GM23248 (cell line): Measurements from ENCODE around the gene FCER1G.

Experiments used
- EZH2 ChIP-seq: fragments of 200-600 bp; sonication (generic); IDR thresholded peaks from 2 replicates; pipeline ENCODE4 v1.6.1; 2018; ENCODE audit warnings: antibody characterized with exemption, mild to moderate bottlenecking; ENCODE audit not compliant: insufficient read depth, poor library complexity, severe bottlenecking
- EZH2phosphoT487 ChIP-seq: fragments of 200-600 bp; sonication (generic); IDR thresholded peaks from 2 replicates; pipeline ENCODE4 v1.6.1; 2018; ENCODE audit warnings: antibody characterized with exemption, moderate library complexity, mild to moderate bottlenecking, low read depth; ENCODE audit not compliant: insufficient read depth

DNA sequence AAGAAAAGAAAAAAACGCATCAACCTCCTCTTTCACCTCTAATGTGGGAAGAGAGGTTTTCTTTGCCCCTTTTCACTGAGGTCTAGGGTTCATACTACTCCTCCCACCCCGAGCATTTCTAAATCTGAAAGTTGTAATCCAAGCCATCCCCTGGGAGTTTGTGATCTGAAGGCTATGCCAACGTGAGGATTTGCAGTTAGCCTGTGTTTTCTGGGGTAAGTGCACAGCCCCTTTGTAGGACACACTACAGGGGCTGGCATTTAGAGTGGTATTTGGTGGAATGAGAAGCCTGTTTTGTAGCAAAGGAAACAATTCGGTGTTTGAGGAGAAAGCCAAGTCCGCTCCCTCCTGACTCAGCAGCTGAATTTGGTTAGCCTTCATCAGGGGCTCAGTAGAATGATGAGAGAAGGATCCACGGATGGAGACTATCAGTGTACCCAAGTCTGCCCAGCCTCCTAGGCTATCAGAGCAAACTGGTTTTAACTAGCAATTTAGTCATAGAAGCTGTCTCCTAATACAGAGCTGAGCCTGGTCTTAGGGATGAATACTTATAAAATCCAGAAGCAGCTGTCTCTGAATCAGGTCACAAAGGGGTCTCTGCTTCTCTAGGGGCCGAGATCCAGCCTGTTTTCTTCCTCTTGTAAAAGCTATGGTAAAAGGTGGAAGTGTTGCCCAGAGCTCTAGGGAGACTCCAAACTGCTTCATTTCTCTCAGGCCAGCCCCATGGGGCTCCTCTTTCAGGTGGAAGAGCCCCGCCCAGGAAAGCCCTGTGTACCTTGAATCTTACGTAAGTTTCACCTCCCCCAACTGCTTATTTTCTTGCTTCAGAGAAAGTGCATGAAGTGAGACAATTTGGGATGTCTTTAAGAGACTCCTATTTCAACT lies 45.5 kb downstream of the FCER1G start:
- TF ChIP-seq EZH2 (no peak), EZH2phosphoT487 (no peak)
